ENCODE results near the gene USP48. TPM values are rescaled to one million over a fixed set of nuclear protein-coding genes. Genes with fewer than 3 reads are reported as not detected.

USP48 gene, protein sequence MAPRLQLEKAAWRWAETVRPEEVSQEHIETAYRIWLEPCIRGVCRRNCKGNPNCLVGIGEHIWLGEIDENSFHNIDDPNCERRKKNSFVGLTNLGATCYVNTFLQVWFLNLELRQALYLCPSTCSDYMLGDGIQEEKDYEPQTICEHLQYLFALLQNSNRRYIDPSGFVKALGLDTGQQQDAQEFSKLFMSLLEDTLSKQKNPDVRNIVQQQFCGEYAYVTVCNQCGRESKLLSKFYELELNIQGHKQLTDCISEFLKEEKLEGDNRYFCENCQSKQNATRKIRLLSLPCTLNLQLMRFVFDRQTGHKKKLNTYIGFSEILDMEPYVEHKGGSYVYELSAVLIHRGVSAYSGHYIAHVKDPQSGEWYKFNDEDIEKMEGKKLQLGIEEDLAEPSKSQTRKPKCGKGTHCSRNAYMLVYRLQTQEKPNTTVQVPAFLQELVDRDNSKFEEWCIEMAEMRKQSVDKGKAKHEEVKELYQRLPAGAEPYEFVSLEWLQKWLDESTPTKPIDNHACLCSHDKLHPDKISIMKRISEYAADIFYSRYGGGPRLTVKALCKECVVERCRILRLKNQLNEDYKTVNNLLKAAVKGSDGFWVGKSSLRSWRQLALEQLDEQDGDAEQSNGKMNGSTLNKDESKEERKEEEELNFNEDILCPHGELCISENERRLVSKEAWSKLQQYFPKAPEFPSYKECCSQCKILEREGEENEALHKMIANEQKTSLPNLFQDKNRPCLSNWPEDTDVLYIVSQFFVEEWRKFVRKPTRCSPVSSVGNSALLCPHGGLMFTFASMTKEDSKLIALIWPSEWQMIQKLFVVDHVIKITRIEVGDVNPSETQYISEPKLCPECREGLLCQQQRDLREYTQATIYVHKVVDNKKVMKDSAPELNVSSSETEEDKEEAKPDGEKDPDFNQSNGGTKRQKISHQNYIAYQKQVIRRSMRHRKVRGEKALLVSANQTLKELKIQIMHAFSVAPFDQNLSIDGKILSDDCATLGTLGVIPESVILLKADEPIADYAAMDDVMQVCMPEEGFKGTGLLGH
- 10 to 100 TPM; 60.6 to 61.5 TPM for total RNA-seq
- polyA plus RNA-seq = 41.4 TPM

DNA sequence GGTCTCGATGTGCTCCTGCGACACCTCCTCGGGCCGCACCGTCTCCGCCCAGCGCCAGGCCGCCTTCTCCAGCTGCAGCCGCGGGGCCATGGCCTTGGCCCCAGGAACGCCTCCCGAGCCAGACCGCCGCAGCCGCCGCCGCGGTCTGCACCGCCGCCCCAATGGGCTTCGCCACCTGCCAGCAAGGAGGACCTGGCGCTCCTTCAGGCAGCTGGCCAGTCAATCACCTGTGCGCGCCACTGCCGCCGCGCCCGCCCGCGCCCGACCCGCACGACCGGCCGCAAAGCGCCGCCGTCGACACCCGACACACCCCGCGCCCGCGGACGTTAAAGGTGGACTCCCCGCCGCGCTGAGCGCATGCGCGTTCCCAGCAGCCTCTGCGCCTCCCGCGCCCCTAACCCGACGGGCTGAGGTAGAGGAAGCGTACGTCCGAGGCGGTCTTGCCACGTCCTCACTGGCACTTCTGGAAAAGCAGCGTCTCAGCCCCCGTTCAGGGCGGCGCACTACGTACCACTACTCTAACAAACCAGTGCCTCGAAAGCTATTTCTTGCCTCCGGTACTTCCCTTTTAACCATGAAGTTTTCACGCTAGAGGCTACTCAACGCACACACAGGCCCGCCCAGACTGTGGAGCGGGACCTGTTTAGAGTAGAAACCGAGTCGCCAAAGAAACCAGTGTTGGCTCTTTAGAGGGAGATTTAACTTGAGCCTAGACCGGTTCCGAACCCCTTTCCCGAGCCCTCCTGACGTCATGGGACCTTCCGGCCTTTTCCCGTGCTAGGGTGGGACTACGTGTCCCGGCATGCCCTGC is at the start of gene USP48:
Gene USP48, minus strand, starts transcription at position 282 of the 811 bp plus-strand sequence. Its CDS starts 192 bp downstream, at position 90.
- peaks cover 0 to 7% of the 10 kb centered on the region in 2 donors for H3K27me3 Mint-ChIP-seq
- H3K27ac Mint-ChIP-seq = peak within 1 kb of the TSS; percentile 100
- CTCF ChIA-PET = interaction anchor here (1.2 to 1.9 kb wide), 3 partner anchors 13 to 257 kb away, joined by 3 to 7 read pairs (median 4); no protein-coding TSS in a partner anchor
- Histone ChIP-seq H3K27ac (ENCODE audit: low read depth, low read length) (peak within 1 kb of the TSS; percentile 100), H3K4me1 (ENCODE audit: insufficient read depth, low read length) (peaks cover 27% of the 10 kb centered on the region), H3K36me3 (ENCODE audit: insufficient read depth, low read length) (no peaks in the 10 kb centered on the region), H3K27me3 (ENCODE audit: insufficient read depth, low read length, poor library complexity, severe bottlenecking) (no peaks in the 10 kb centered on the region), H3K9me3 (ENCODE audit: low read length) (no peaks in the 10 kb centered on the region), H3K4me3 (ENCODE audit: low read length) (peak within 1 kb of the TSS; percentile 99)
- POLR2A ChIA-PET = interaction anchor here (0.5 to 2.0 kb wide), 4 partner anchors 10 to 269 kb away, joined by 3 to 12 read pairs (median 4); partner anchors contain the start of gene CDC42
- peaks cover 25 to 41% (median 36%) of the 10 kb centered on the region in 3 donors for H3K4me1 Mint-ChIP-seq
- H3K4me3 Mint-ChIP-seq = peak within 1 kb of the TSS; percentile 91 to 99 (median 98)
- DNase-seq = peak; percentile 94 to 98 (median 97)
- H3K9me3 Mint-ChIP-seq = peaks cover 0 to 2% (median 0%) of the 10 kb centered on the region in 5 donors
- peaks cover 0 to 17% (median 0%) of the 10 kb centered on the region in 3 donors for H3K36me3 Mint-ChIP-seq

DNA sequence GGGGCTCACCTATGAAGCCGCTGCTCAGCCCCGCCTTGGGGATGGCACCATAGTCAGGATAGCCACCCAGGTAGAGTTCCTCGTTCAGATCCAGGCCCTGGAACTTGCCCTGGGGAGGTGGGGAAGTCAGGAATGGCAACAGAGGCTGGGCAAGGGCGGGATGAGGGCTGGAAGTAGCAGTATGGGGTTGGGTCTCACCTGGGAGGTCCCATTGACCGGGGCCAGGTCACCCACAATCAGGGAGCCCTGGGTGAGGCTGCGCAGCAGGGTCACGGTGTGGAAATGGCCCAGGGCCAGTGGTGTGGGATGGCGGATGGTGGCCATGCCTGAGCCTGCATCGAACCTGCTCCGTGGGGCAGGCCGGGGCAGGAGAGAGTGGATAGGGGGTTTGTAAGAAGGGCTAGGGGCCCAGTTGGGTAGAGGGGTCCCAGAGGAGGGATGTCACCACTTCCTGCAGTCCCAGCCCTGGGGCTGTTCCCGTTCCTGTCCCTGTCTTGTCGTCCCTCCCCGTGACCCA is 48.6 kb upstream of the USP48 start:
- H3K27me3 Mint-ChIP-seq = peaks cover 6% of the 10 kb centered on the region in 2 donors
- no peaks in the 10 kb centered on the region for H3K36me3 ChIP-seq (ENCODE audit: insufficient read depth, low read length)
- no peak overlapping the region for H3K27ac ChIP-seq (ENCODE audit: low read depth, low read length)
- H3K9me3 ChIP-seq (ENCODE audit: low read length) = no peaks in the 10 kb centered on the region
- POLR2A ChIA-PET = no interaction called here
- no peaks in the 10 kb centered on the region for H3K4me1 Mint-ChIP-seq
- no peak overlapping the region for H3K27ac Mint-ChIP-seq
- CTCF ChIA-PET = no interaction called here
- no peaks in the 10 kb centered on the region for H3K27me3 ChIP-seq (ENCODE audit: insufficient read depth, low read length, poor library complexity, severe bottlenecking)
- H3K9me3 Mint-ChIP-seq = peaks cover 4 to 16% (median 10%) of the 10 kb centered on the region in 5 donors
- no peak for DNase-seq
- H3K4me3 ChIP-seq (ENCODE audit: low read length) = no peak overlapping the region
- no peak overlapping the region for H3K4me3 Mint-ChIP-seq
- peaks cover 3 to 9% (median 3%) of the 10 kb centered on the region in 3 donors for H3K36me3 Mint-ChIP-seq
- H3K4me1 ChIP-seq (ENCODE audit: insufficient read depth, low read length) = no peaks in the 10 kb centered on the region

DNA sequence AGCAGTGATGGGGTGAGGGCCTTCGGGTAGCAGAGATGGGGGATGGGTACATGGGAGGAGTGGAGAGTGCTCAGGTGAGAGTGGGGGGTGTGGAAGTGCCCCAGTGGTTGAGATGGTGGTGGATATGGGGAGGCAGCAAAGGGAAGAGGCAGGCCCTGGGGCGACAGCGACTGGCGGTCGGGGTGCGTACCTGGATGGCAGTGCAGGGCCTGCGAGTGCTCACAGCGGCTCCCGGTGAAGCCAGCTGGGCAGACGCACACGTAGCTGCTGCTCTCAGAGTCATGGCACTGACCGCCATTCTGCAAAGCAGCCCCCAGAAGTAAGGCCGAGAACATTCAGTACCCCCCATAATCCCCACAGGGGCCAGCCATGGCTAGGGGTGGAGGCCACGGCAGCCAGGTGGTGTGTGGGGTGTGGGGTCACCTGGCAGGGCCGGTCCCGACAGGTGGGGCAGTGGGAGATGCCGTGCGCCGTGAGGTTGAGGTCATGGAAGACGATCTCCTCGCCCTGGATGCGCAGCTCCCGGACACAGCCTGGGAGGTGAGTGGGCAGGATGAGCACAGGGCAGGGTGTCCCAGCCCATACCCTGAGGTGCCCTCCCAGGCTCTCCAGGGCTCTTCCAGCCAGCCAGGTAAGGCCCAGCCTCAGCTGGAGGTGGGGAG is 48.0 kb upstream of the USP48 start:
- Histone ChIP-seq H3K27me3 (ENCODE audit: insufficient read depth, low read length, poor library complexity, severe bottlenecking) (no peaks in the 10 kb centered on the region), H3K27ac (ENCODE audit: low read depth, low read length) (no peak overlapping the region), H3K36me3 (ENCODE audit: insufficient read depth, low read length) (no peaks in the 10 kb centered on the region), H3K9me3 (ENCODE audit: low read length) (no peaks in the 10 kb centered on the region), H3K4me3 (ENCODE audit: low read length) (no peak overlapping the region), H3K4me1 (ENCODE audit: insufficient read depth, low read length) (no peaks in the 10 kb centered on the region)
- H3K4me3 Mint-ChIP-seq = no peak overlapping the region
- H3K27me3 Mint-ChIP-seq = peaks cover 6% of the 10 kb centered on the region in 2 donors
- H3K36me3 Mint-ChIP-seq = peaks cover 3 to 9% (median 3%) of the 10 kb centered on the region in 3 donors
- H3K4me1 Mint-ChIP-seq = no peaks in the 10 kb centered on the region
- POLR2A ChIA-PET = no interaction called here
- H3K9me3 Mint-ChIP-seq = peaks cover 4 to 16% (median 10%) of the 10 kb centered on the region in 5 donors
- CTCF ChIA-PET = no interaction called here
- peak in 1 of 5 donors; percentile 35 for DNase-seq
- H3K27ac Mint-ChIP-seq = no peak overlapping the region

DNA sequence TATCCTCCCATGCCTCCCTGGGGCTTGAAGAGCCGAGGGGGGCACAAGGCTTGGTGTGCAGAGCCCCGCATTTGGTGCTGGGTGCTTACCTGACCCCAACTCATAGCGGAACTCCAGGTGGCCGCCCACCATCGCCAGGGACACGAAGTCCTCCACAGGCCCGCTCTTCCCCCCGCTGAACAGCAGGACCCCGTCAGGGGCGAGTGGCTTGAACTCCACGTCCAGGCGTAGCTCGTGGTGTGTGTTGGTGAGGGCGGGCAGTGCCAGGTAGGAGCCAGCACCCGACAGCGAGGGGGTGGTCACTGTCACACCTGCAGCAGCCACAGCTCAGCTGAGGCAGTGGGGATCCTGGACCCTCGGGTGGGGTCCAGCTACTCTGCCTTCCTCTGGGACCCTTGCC is 46.3 kb upstream of the USP48 start:
- Mint-ChIP-seq H3K27me3 (peaks cover 6% of the 10 kb centered on the region in 2 donors), H3K27ac (no peak overlapping the region), H3K4me1 (no peaks in the 10 kb centered on the region), H3K36me3 (peaks cover 0 to 4% (median 2%) of the 10 kb centered on the region in 3 donors), H3K4me3 (no peak overlapping the region), H3K9me3 (peaks cover 4 to 11% (median 7%) of the 10 kb centered on the region in 5 donors)
- Histone ChIP-seq H3K4me1 (ENCODE audit: insufficient read depth, low read length) (no peaks in the 10 kb centered on the region), H3K27me3 (ENCODE audit: insufficient read depth, low read length, poor library complexity, severe bottlenecking) (no peaks in the 10 kb centered on the region), H3K27ac (ENCODE audit: low read depth, low read length) (no peak overlapping the region), H3K9me3 (ENCODE audit: low read length) (no peaks in the 10 kb centered on the region), H3K36me3 (ENCODE audit: insufficient read depth, low read length) (no peaks in the 10 kb centered on the region), H3K4me3 (ENCODE audit: low read length) (no peak overlapping the region)
- CTCF ChIA-PET = no interaction called here
- DNase-seq = peak in 1 of 5 donors; percentile 47
- POLR2A ChIA-PET = no interaction called here

DNA sequence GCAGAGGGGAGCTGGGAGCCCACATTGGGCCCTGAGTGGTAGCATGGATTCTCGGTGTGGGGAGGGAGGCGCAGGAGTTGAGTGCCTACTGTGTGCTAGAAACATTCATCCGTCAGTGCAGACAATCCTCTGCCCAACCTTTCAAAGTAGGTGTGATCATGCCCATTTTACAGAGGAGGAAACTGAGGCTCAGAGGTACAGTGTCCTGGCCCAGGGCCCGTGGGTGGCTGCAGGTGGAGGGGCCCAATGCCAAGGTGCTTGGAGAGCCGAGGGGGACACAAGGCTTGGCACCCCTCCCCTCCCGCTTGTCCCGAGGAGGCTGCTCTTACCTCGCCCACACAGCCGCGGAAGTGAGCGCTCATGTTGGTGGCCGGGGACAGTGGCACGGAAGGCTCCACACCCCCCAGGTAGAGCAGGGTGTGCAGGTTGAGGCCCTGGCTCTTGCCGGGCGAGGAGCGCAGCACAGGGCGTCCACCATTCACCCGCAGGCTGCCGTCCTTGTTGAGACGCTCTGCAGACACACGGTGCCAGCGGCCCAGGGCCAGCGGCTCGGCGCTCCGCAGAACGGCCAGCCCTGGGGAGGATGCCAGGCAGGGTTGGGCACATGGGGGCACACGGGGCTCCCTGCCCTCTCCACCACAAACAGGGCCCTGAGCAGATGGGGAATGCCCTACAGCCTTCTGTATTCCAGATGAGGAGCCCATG is 45.7 kb upstream of the USP48 start:
- H3K36me3 ChIP-seq (ENCODE audit: insufficient read depth, low read length) = no peaks in the 10 kb centered on the region
- Mint-ChIP-seq H3K27ac (no peak overlapping the region), H3K9me3 (peaks cover under 1 to 5% (median 3%) of the 10 kb centered on the region in 5 donors), H3K4me3 (no peak overlapping the region), H3K36me3 (peaks cover 0 to 4% (median 0%) of the 10 kb centered on the region in 3 donors), H3K27me3 (peaks cover 6% of the 10 kb centered on the region in 2 donors), H3K4me1 (no peaks in the 10 kb centered on the region)
- no peaks in the 10 kb centered on the region for H3K4me1 ChIP-seq (ENCODE audit: insufficient read depth, low read length)
- no peak for DNase-seq
- CTCF ChIA-PET = no interaction called here
- H3K27ac ChIP-seq (ENCODE audit: low read depth, low read length) = no peak overlapping the region
- H3K4me3 ChIP-seq (ENCODE audit: low read length) = no peak overlapping the region
- H3K27me3 ChIP-seq (ENCODE audit: insufficient read depth, low read length, poor library complexity, severe bottlenecking) = no peaks in the 10 kb centered on the region
- POLR2A ChIA-PET = no interaction called here
- H3K9me3 ChIP-seq (ENCODE audit: low read length) = no peaks in the 10 kb centered on the region

DNA sequence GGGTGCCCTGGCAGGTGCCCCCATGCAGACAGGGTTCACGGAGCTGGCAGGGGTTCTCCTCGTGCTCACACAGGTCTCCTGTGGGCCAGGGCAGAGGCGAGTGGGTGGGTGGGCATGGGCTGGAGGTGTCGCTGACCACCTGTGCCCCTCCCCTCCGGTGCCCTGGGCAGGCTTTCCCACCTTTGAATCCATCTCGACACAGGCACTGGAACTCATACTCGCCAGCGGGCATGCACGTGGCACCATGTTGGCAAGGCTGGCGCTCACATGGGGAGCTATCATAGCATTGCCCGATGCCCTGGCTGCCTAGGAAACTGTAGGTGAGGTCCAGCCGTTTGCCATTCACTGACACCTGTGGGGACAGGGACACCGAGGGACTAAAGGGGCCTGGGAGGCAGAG is 45.1 kb upstream of the USP48 start:
- POLR2A ChIA-PET = no interaction called here
- H3K4me1 Mint-ChIP-seq = no peaks in the 10 kb centered on the region
- H3K36me3 Mint-ChIP-seq = peaks cover 0 to 4% (median 0%) of the 10 kb centered on the region in 3 donors
- Histone ChIP-seq H3K4me1 (ENCODE audit: insufficient read depth, low read length) (no peaks in the 10 kb centered on the region), H3K36me3 (ENCODE audit: insufficient read depth, low read length) (no peaks in the 10 kb centered on the region), H3K9me3 (ENCODE audit: low read length) (no peaks in the 10 kb centered on the region), H3K27me3 (ENCODE audit: insufficient read depth, low read length, poor library complexity, severe bottlenecking) (no peaks in the 10 kb centered on the region), H3K4me3 (ENCODE audit: low read length) (no peak overlapping the region), H3K27ac (ENCODE audit: low read depth, low read length) (no peak overlapping the region)
- no peak overlapping the region for H3K27ac Mint-ChIP-seq
- H3K27me3 Mint-ChIP-seq = peaks cover 6% of the 10 kb centered on the region in 2 donors
- CTCF ChIA-PET = no interaction called here
- peaks cover 0 to 4% (median 3%) of the 10 kb centered on the region in 5 donors for H3K9me3 Mint-ChIP-seq
- no peak overlapping the region for H3K4me3 Mint-ChIP-seq
- DNase-seq = no peak
